Hematopoietic multipotent progenitor cell treated with erythropoietin and hydrocortisone succinate and interleukin-3 and kit ligand, for 4 days (in vitro differentiated cells): ENCODE measurements around the gene TMEM25.
"Not testable (repeated sequence)": the region's sequence is repeated elsewhere in the genome, so short reads cannot be mapped to it uniquely, and the experiment has no call there.

Experiments
- DNase-seq: peaks from one replicate; pipeline ENCODE4 v3.0.0-alpha.2; 2015

TMEM25 gene

GRCh38 chr11:118532852-118533768 is 2.1 kb downstream of the TMEM25 start:
- DNase-seq, result no peak

- DNase-seq, result no peak
Observed at GRCh38 chr11:118533769-118534729, 3.1 kb downstream of the TMEM25 start.

DNA sequence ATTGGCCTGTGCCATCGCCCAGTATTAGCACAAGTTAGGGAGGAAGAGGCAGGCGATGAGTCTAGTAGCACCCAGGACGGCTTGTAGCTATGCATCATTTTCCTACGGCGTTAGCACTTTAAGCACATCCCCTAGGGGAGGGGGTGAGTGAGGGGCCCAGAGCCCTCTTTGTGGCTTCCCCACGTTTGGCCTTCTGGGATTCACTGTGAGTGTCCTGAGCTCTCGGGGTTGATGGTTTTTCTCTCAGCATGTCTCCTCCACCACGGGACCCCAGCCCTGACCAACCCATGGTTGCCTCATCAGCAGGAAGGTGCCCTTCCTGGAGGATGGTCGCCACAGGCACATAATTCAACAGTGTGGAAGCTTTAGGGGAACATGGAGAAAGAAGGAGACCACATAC is 4.3 kb downstream of the TMEM25 start:
- DNase-seq, result no peak

GRCh38 chr11:118536726-118537125 is 5.7 kb downstream of the TMEM25 start:
- DNase-seq, result no peak

- no peak for DNase-seq
Observed at GRCh38 chr11:118537409-118537980, 6.5 kb downstream of the TMEM25 start.

DNA sequence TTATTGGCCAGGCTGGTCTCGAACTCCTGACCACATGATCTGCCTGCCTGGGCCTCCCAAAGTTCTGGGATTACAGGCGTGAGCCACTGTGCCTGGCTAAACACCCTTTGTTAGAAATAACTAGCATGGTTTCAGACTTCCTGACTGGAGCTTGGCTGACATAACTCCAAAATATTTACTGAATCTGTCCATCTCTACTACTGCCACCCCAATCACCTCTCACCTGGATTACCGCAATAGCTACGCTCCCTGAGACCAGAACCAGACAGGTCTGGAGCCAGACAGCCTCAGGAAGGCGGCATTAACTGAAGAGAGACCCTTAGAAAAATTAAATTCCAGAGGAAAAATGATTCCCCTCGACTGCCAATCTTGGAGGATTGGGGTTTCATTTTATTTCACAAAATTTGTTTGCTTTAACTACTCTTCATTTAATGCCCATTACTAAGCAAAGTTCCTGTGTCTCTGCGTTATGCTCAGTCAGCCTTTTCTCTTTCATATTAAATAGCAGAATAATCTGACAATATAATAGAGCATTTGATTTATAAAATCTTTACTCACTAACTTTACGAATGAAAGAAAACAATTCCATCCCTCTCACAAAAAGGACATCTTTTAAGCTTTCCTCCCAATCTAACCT is 13.1 kb downstream of the TMEM25 start:
- DNase-seq, result no peak

DNA sequence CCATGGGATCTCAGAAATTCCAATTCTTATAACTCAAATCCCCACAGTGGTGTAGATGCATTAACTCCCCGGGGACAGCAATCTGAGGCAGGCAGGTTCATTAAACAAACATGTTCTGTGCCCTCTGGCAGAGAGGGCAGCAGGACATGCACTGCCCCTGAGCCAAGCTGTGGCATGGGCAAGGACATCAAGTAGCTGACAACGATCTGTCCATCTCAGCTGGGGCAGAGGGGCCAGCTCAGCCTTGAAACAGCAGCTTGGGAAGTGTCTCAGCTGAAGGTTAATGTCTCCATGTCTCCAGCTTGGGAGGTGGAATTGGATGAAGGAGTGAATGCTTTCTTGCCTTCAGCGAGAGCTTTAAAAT is 13.6 kb downstream of the TMEM25 start:
- DNase-seq, result no peak

DNA sequence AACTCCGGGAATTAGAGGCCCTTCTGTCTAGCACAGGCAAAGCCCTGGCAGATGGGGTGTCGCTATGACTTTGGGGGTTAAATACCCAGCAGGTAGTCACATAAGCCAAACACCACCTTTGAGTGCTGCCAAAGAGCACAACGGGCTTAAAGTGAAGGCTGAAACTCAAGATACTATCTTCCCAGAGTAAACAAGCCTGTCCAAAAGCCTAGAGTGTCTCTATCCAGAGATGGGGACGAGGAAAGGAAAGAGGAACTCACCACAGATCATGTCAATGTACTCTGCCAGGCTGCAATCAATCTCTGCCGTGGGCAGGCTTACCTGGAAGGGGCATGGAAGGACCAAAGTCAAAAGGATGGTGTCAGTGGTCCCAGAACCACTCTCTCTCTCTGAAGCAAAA is 14.5 kb downstream of the TMEM25 start:
- no peak for DNase-seq

DNA sequence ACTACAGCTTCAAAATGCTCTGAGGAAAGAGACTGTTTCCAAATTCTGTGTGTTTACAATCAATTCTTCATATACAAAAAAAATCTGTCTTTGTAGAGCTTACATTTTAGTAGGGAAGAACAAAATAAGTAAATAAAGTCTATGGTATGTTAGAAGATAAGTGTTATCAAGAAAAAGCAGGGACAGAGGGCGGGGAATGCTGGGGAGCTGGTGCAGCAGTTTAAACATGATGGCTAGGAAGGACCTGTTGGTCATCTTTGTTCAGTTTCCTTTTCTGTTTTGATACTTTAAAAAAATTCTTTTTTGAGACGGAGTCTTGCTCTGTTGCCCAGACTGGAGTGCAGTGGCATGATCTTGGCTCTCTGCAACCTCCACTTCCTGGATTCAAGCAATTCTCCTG is 16.1 kb downstream of the TMEM25 start:
- DNase-seq, result peak; percentile 37

DNA sequence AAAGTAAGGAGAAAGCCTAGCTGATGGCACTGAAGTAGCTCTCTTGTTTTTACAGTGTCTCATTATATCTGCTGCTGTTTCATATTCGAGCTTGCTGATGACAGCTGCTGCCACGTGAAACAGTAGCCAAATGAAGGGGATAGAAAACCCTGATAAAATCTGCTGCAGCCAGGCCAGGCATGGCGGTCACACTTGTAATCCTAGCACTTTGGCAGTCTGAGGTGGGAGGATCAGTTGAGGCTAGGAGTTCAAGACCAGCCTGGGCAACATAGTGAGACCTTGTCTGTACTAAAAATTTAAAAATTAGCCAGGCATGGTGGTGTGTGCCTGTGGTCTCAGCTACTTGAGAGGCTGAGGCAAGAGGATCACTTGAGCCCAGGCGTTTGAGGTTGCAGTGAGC is 21.3 kb downstream of the TMEM25 start:
- no peak for DNase-seq

DNA sequence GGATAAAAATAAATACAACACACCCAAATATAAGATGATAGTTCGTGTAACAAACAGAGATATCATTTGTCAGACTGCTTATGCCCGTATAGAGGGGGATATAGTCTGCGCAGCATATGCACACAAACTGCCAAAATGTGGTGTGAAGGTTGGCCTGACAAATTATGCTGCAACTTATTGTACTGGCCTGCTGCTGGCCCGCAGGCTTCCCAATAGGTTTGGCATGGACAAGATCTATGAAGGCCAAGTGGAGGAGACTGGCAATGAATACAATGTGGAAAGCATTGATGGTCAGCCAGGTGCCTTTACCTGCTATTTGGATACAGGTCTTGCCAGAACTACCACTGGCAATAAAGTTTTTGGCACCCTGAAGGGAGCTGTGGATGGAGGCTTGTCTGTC is 29.8 kb downstream of the TMEM25 start:
- no peak for DNase-seq

DNA sequence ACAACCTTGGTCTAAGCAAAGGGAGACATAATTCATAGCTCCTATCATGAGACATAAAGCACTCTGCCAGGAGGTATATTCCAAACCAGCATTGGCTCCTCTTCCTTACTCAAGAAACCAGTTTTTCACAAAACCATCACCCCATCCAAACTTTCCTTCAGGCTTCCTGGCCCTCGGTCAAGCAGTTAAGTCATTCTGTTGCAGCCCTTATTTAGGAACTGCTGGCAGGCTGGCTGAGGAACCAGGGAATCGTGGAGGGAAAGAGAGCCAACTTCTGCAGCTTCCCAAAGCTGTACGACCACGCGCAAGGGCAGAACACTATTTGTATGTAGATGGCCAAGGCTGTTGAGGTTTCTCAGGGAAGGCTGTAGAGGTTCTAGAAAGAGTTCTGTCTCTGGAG is 34.1 kb downstream of the TMEM25 start:
- no peak for DNase-seq

DNA sequence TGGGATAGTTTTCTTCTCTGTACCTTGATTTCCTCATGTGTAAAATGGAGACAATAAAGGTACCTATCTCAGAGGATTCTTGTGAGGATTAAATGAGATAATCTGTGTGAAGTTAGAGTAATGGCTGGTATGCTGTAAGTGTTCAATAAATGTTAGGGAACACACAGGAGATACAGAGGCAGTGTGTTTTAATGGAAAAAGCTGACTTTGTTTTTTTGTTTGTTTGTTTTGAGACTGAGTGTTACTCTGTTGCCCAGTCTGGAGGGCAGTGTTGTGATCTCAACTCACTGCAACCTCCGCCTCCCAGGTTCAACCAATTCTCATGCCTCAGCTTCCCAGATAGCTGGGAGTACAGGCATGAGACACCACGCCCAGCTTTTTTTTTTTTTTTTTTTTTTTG is 38.7 kb downstream of the TMEM25 start:
- DNase-seq, result no peak

DNA sequence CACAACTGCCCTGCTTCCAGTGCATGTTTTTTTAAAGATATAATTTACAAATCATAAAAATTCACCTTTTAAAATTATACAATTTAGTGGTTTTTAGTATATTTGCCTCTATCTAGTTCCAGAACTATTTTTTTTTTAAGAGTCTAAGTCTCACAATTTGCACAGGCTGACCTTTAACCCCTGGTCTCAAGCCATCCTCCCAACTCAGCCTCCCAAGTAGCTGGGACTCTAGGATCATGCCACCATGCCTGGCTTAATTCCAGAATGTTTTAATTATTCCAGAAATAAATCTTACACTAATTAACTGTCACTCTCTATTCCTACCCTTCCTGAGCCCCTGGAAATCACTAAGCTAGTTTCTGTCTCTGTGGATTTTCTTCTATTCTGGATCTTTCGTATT is 39.8 kb downstream of the TMEM25 start:
- DNase-seq, result no peak

DNA sequence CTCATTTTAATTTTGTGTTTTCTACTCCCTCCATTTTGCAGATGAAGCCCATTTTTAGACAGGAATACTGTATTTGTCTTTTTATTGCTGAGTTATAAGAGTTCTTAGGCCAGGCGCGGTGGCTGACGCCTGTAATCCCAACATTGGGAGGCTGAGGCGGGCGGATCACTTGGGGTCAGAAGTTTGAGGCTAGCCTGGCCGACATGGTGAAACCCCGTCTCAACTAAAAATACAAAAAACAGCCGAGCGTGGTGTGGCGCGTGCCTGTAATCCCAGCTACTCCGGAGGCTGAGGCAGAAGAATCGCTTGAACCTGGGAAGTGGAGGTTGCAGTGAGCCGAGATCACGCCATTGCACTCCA is 40.7 kb downstream of the TMEM25 start:
- peak; percentile 18 for DNase-seq

GRCh38 chr11:118572061-118572980 is 41.3 kb downstream of the TMEM25 start, which contains the start of gene ARCN1:
TSS of gene ARCN1 (plus strand) at chr11:118572409. CDS start at chr11:118572548, 139 bp downstream.
- peak; percentile 94 for DNase-seq

GRCh38 chr11:118572981-118573550 is 42.1 kb downstream of the TMEM25 start:
- peak; percentile 77 for DNase-seq

DNA sequence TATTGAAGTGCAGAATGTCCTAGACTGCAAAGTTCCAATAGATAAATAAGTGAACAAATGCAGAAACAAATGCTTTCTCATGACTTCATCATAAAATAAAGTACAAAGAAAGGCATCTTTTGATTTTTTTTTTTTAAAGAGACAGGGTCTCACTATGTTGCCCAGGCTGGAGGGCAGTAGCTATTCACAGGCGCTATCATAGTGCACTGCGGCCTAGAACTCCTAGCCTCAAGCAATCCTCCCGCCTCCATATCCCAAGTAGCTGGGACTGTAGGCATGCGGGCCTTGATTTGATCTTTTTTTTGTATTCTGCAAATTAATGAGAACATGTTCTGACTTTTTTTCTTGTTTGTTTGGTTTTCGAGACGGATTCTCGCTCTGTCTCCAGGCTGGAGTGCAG is 43.6 kb downstream of the TMEM25 start:
- no peak for DNase-seq

- not testable (repeated sequence) for DNase-seq
Observed at GRCh38 chr11:118577995-118578394, 47.0 kb downstream of the TMEM25 start.

- no peak for DNase-seq
Observed at GRCh38 chr11:118581057-118581456, 50.1 kb downstream of the TMEM25 start.
